RWPE1 (cell line): Measurements from ENCODE around the gene PLCH1.

Source experiments
- CTCF ChIA-PET: fragments of 350-600 bp; sonication (Branson Sonifier 250); formaldehyde crosslinking; extraction: SDS; loops from one replicate; lab custom pipeline; 2021; lab: Yijun Ruan, JAX
- POLR2A ChIA-PET: fragments of 400-600 bp; formaldehyde crosslinking; extraction: SDS; loops from one replicate; lab custom pipeline; 2020; ENCODE audit warnings: antibody characterized with exemption; ENCODE audit not compliant: low non-redundant PET; lab: Yijun Ruan, JAX
- DNase-seq: peaks from one replicate; pipeline ENCODE4 v3.0.0; 2012; ENCODE audit warnings: low spot score
- H3K27ac ChIP-seq: fragments of 450-650 bp; 2 replicates; pipeline ENCODE4 v1.5.1; 2017
- CTCF ChIP-seq: fragments of 450-650 bp; conservative IDR thresholded peaks from 2 replicates; pipeline ENCODE4 v1.5.1; 2017; ENCODE audit warnings: low read depth, mild to moderate bottlenecking

Gene PLCH1

GRCh38 chr3:155411500-155412223 is 333.2 kb downstream of the PLCH1 start:
- DNase-seq = no peak
- CTCF ChIA-PET = no interaction called here
- no peak overlapping the region for H3K27ac ChIP-seq
- POLR2A ChIA-PET = no interaction called here
- TF ChIP-seq CTCF = no peak

- POLR2A ChIA-PET = no interaction called here
- no peak for TF ChIP-seq CTCF
- H3K27ac ChIP-seq = no peak overlapping the region
- CTCF ChIA-PET = no interaction called here
- DNase-seq = no peak
Observed at GRCh38 chr3:155409336-155409735, 335.5 kb downstream of the PLCH1 start.

- no peak for TF ChIP-seq CTCF
- no peak overlapping the region for H3K27ac ChIP-seq
- ChIA-PET POLR2A (no interaction called here), CTCF (no interaction called here)
- DNase-seq = no peak
Observed at GRCh38 chr3:155407971-155408370, 336.9 kb downstream of the PLCH1 start.

GRCh38 chr3:155407331-155407730 is 337.5 kb downstream of the PLCH1 start:
- no peak overlapping the region for H3K27ac ChIP-seq
- ChIA-PET CTCF (no interaction called here), POLR2A (no interaction called here)
- no peak for DNase-seq
- TF ChIP-seq CTCF = no peak

- no peak for TF ChIP-seq CTCF
- ChIA-PET CTCF (interaction anchor here (0.6 kb wide), 1 partner anchor 41 kb away, joined by 3 read pairs; no protein-coding TSS in a partner anchor), POLR2A (no interaction called here)
- no peak overlapping the region for H3K27ac ChIP-seq
- no peak for DNase-seq
Observed at GRCh38 chr3:155404486-155404885, 340.4 kb downstream of the PLCH1 start.

- CTCF ChIA-PET = no interaction called here
- POLR2A ChIA-PET = no interaction called here
- no peak overlapping the region for H3K27ac ChIP-seq
- no peak for TF ChIP-seq CTCF
- DNase-seq = no peak
Observed at GRCh38 chr3:155402656-155403055, 342.2 kb downstream of the PLCH1 start.
